ENCODE data around the gene EPOP. TPM values are rescaled to one million over a fixed set of nuclear protein-coding genes. Genes with fewer than 3 reads are reported as not detected.

EPOP gene
- total and polyA plus RNA-seq, 2 donors (not counting 3 experiments of a cell fraction or from before 2014, with no cell fraction given): 0.43 to 2.9 TPM

DNA sequence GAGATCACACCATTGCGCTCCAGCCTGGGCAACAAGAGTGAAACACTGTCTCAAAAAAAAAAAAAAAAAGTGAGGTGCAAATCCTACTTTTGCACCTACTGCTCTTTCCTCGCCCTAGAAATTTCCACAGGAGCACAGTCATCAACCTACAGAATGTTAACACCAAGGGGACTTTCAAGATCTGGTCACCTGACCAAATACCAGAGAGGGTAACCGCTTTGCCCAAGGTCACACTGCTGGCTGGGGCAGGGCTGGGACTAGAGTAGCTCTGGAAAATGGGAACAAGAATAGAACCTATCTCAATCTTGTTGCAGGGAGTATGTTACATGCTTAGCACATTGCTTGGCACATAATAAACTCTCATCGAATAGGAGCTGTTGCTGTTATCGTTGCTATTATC is 24.0 kb upstream of the EPOP start:
- DNase-seq (ENCODE audit: low read depth, low spot score): no peak
- no peak overlapping the region for H3K27ac ChIP-seq (ENCODE audit: insufficient read depth, low read depth, low read length)
- H3K4me2 ChIP-seq (ENCODE audit: insufficient read depth, low read length): no peak overlapping the region
- dilution Hi-C loops (cut with MboI; ENCODE audit: extremely low pct_ligation_motif_present, low sequenced_read_pairs) (no loop called here), intact Hi-C loops (cut with micrococcal nuclease) (no loop called here)
- H3K36me3 ChIP-seq (ENCODE audit: control insufficient read depth in 2 of 2, extremely low read depth in 1 of 2, insufficient read depth in 2 of 2, low read length in 2 of 2): no peaks in the 10 kb centered on the region
- H4K20me1 ChIP-seq (replicated peaks; ENCODE audit: control insufficient read depth, extremely low read depth, insufficient read depth, low read length): no peaks in the 10 kb centered on the region
- H3K4me3 ChIP-seq (replicated peaks in 1 of 3; ENCODE audit: insufficient read depth in 1 of 3, low read depth in 1 of 3, low read length in 3 of 3): no peak overlapping the region
- peaks cover 22% of the 10 kb centered on the region for H3K4me1 ChIP-seq (ENCODE audit: control insufficient read depth, extremely low read depth, insufficient read depth, low read length)
- H3K27me3 ChIP-seq (ENCODE audit: control insufficient read depth in 2 of 2, insufficient read depth in 2 of 2, low read length in 2 of 2): peaks cover 0 to 2% of the 10 kb centered on the region in 2 experiments
- no TSS peak for BruUV-seq (replicated peaks)
- no peak overlapping the region for H2AFZ ChIP-seq (ENCODE audit: low read depth, low read length)
- TF ChIP-seq, protein P1, sequence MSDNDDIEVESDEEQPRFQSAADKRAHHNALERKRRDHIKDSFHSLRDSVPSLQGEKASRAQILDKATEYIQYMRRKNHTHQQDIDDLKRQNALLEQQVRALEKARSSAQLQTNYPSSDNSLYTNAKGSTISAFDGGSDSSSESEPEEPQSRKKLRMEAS (IDR thresholded peaks at IDR 0.05; ENCODE audit: insufficient read depth, insufficient read length): no peak
- TF ChIP-seq POLR2AphosphoS5 (IDR thresholded peaks at IDR 0.05; ENCODE audit: insufficient read depth, low read depth, low read length): no peak
- no peak overlapping the region for H3K9ac ChIP-seq (replicated peaks; ENCODE audit: extremely low read depth, insufficient read depth, low read length)
- no peak for FAIRE-seq
- CTCF ChIA-PET: interaction anchor here (1.0 to 2.3 kb wide), 2 partner anchors 12 to 36 kb away, joined by 4 to 7 read pairs; no protein-coding TSS in a partner anchor
- POLR2A ChIA-PET: no interaction called here
- no peaks in the 10 kb centered on the region for H3K79me2 ChIP-seq (ENCODE audit: control insufficient read depth, insufficient read depth, low read length)
- no peaks in the 10 kb centered on the region for H3K9me3 ChIP-seq (replicated peaks; ENCODE audit: control insufficient read depth, insufficient read depth, low read length)
- H3K9me1 ChIP-seq (replicated peaks; ENCODE audit: control insufficient read depth, extremely low read depth, insufficient read depth, low read length): no peaks in the 10 kb centered on the region

DNA sequence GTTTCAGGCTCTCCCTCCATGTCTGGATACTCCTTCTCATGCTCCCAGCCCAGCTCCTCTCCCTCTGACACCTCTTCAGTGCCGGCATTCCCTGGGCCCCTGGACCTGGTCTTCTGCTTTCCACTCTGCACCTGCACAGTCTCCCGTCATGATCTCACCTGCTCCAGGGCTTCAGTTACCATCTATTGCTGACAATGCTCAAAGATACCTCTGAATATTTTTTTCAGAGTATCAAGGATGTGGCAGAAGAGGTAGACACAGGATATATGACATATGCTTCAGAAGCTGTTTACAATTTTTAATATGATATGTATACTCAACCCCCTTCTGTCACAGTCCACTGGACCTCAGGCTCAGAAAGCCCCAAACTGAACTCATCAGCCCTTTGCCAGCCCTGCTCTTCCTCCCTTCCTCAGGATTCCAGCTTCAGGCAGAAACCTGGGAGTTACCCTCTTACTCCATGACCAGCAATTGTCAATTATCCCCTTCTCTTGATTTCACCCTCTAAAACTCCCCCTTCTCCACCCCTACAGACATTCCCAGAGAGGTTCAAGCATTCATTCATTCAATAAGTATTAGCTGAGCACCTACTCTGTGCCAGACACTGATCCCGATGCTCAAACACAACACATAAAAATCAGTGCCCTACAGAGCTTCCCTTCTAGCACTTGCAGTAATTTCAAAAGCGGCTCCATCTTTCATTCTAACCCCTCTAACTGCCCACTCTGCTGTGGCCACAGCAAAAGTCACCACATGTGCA is 22.5 kb upstream of the EPOP start:
- intact Hi-C loops (cut with micrococcal nuclease): no loop called here
- peaks cover 9% of the 10 kb centered on the region for H3K4me1 ChIP-seq (ENCODE audit: control insufficient read depth, extremely low read depth, insufficient read depth, low read length)
- H3K4me3 ChIP-seq (replicated peaks in 1 of 3; ENCODE audit: insufficient read depth in 1 of 3, low read depth in 1 of 3, low read length in 3 of 3): no peak overlapping the region
- no peak for DNase-seq (ENCODE audit: low read depth, low spot score)
- dilution Hi-C loops (cut with MboI; ENCODE audit: extremely low pct_ligation_motif_present, low sequenced_read_pairs): no loop called here
- H3K27me3 ChIP-seq (ENCODE audit: control insufficient read depth in 2 of 2, insufficient read depth in 2 of 2, low read length in 2 of 2): peaks cover 0 to 2% of the 10 kb centered on the region in 2 experiments
- no peak overlapping the region for H3K27ac ChIP-seq (ENCODE audit: insufficient read depth, low read depth, low read length)
- H3K4me2 ChIP-seq (ENCODE audit: insufficient read depth, low read length): no peak overlapping the region
- ChIA-PET CTCF (interaction anchor here (1.0 to 3.0 kb wide), 4 partner anchors 8 to 38 kb away, joined by 3 to 12 read pairs (median 8); partner anchors contain the start of gene MLLT6), POLR2A (no interaction called here)
- H3K79me2 ChIP-seq (ENCODE audit: control insufficient read depth, insufficient read depth, low read length): no peaks in the 10 kb centered on the region
- H3K9me3 ChIP-seq (replicated peaks; ENCODE audit: control insufficient read depth, insufficient read depth, low read length): no peaks in the 10 kb centered on the region
- BruUV-seq (replicated peaks): no TSS peak
- no peaks in the 10 kb centered on the region for H4K20me1 ChIP-seq (replicated peaks; ENCODE audit: control insufficient read depth, extremely low read depth, insufficient read depth, low read length)
- no peak overlapping the region for H2AFZ ChIP-seq (ENCODE audit: low read depth, low read length)
- TF ChIP-seq, protein P2, sequence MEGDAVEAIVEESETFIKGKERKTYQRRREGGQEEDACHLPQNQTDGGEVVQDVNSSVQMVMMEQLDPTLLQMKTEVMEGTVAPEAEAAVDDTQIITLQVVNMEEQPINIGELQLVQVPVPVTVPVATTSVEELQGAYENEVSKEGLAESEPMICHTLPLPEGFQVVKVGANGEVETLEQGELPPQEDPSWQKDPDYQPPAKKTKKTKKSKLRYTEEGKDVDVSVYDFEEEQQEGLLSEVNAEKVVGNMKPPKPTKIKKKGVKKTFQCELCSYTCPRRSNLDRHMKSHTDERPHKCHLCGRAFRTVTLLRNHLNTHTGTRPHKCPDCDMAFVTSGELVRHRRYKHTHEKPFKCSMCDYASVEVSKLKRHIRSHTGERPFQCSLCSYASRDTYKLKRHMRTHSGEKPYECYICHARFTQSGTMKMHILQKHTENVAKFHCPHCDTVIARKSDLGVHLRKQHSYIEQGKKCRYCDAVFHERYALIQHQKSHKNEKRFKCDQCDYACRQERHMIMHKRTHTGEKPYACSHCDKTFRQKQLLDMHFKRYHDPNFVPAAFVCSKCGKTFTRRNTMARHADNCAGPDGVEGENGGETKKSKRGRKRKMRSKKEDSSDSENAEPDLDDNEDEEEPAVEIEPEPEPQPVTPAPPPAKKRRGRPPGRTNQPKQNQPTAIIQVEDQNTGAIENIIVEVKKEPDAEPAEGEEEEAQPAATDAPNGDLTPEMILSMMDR (IDR thresholded peaks at IDR 0.05; ENCODE audit: extremely low read depth in 1 of 2, insufficient read depth in 1 of 2, low read depth in 1 of 2, low read length in 2 of 2): no peak
- no peak for TF ChIP-seq GATA2 (IDR thresholded peaks at IDR 0.05; ENCODE audit: insufficient read depth, insufficient read length, low read depth, low read length)
- TF ChIP-seq, protein P1 (IDR thresholded peaks at IDR 0.05; ENCODE audit: insufficient read depth, insufficient read length): no peak
- no peak for TF ChIP-seq POLR2A (IDR thresholded peaks at IDR 0.05; ENCODE audit: low read depth, low read length)
- no peak for TF ChIP-seq POLR2AphosphoS5 (IDR thresholded peaks at IDR 0.05; ENCODE audit: insufficient read depth, low read depth, low read length)
- no peak for TF ChIP-seq MYC (IDR thresholded peaks at IDR 0.05; ENCODE audit: low read depth, low read length)
- no peak for TF ChIP-seq JUN (IDR thresholded peaks at IDR 0.05; ENCODE audit: borderline replicate concordance, insufficient read depth, insufficient read length, low read depth)
- no peak for TF ChIP-seq FOS (IDR thresholded peaks at IDR 0.05; ENCODE audit: borderline replicate concordance, insufficient read depth, low read length)
- no peak for TF ChIP-seq EZH2 (IDR thresholded peaks at IDR 0.05; ENCODE audit: borderline replicate concordance, low read depth, low read length, severe bottlenecking)
- FAIRE-seq: no peak
- H3K36me3 ChIP-seq (ENCODE audit: control insufficient read depth in 2 of 2, extremely low read depth in 1 of 2, insufficient read depth in 2 of 2, low read length in 2 of 2): no peaks in the 10 kb centered on the region
- H3K9ac ChIP-seq (replicated peaks; ENCODE audit: extremely low read depth, insufficient read depth, low read length): no peak overlapping the region
- H3K9me1 ChIP-seq (replicated peaks; ENCODE audit: control insufficient read depth, extremely low read depth, insufficient read depth, low read length): no peaks in the 10 kb centered on the region

Measured in endothelial cell of umbilical vein (primary cell).